HuH-7 (cell line): Measurements from ENCODE around the gene ATF3.

Source experiments
- DNase-seq: peaks from one replicate; pipeline ENCODE4 v3.0.0; 2011; ENCODE audit warnings: low spot score

ATF3 gene

DNA sequence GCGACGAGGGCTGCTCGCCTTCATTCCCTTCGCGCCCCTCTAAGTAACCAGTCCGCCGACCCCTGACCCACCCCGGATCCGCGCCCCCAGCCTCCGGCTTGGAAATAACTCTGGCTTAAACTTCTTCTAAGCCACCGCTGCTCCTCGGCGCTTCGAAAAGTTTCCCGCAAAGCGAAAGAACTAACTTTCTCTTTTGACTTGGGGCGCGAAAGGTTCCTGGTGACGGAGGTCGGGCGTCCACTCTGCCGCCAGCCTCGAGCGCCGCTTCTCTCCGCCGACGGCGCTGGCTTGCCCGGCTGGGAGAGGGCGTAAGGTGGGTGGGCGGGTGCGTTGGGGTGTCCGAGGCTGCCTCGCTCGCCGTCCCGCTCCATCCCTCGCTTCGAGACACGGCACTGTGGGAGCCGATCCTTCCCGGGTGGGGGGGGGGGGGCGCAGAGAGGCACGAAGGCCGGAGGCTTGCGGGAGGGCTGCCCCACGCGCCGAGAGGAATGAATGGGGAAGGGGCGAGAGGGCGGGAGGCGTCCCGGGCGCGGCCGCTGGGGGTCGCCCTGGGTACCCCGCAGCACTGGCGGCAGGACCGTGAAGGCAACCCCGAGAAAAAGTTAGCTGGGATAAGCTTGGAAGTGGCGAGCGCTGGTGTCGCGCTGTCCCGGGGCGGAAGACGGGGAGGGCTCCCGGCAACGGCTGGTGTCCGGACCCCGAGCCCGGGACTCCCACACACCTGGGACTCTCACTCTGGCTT, 569 bp downstream of the ATF3 start:
- DNase-seq, result peak; percentile 66

DNA sequence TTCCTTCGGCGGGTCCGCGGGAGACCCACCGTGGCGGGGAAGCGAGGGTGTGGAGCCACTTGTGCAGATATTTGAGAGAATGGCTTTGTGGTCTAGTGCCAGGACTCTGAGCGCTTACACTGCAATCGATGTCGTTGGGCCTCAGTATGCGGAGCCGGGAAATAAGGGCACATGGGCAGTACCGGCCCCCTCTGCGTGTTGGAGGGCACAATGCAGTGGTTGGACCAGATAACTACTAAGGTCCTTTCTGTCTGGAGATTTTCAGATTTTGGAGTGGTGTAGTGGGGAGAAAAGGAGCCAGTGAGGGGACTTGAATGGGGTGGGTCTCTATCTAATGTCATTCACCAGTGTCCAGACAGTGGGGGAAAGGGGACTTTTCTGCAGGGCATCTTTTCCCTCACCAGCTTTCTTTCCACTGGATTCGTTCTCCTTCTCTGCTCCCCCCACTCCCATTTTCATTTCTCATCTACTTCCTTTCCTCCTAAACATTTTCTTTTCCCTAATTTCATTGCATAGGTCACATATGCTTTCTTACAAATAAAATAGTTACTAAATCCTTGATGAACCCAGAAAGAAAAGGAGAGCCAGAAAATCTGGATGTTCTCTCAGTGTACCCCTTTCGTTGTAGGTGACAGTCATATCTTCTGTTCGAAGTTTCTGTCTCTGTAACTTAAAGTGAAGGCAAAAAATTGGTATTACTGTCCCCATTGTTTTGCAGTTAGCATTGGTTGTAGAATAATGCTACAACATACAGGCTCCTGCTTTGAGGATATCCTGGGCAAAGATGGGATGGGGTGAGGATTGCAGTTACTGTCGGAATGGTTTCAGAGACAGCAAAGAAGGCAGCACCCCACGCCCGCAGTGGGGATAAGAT, 1.4 kb downstream of the ATF3 start:
- DNase-seq, result no peak

DNA sequence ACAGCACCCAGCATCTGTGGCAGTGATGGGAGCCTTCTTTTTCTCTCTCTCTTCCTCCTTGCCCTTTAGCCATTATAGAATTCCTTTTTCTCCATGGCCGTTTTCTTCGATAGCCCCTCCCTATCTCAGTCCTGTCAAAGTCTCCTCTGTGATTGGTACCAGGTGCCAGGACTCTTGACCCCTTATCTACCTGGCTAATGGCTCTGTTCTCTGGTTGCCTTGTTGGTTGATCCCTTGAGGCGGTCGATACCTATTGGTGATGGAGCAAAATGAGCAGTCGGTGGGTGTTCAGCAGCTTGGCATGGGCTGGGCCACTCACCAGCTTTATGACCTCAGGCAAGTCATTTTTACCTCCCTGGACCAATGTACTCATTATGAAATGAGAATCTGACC, 2.0 kb downstream of the ATF3 start:
- no peak for DNase-seq

- DNase-seq, result no peak
Observed at GRCh38 chr1:212611000-212611948, 2.7 kb downstream of the ATF3 start.

GRCh38 chr1:212612041-212612961, 3.7 kb downstream of the ATF3 start:
- DNase-seq, result no peak

GRCh38 chr1:212613440-212614335, 5.1 kb downstream of the ATF3 start:
- DNase-seq, result no peak

DNA sequence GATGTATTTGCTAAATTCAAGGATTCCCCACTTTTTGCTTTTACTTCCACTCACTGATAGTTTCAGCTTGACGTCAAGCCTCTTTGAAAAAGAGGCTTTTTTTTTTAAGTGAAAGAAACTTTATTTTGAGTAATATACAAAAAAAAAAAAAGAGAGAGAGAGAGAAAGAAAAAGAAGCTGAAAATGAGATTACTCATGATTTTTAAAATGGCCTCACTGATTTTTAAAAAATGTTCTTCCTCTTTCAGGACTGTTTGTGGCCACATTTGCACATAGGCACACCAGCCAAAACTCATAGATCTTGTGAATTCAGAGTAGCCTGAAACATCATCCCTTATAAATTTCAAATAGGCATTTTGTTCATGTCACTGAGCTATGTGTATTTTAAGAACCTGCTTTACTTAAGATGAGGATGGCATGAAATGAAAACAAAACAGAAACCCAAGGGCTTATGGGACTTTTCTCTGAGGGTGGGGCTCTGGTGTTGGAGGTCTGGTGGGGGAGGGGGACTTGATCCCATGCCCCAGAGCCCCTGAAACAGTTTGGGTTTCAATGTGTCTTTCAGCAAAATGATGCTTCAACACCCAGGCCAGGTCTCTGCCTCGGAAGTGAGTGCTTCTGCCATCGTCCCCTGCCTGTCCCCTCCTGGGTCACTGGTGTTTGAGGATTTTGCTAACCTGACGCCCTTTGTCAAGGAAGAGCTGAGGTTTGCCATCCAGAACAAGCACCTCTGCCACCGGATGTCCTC, 6.1 kb downstream of the ATF3 start:
- DNase-seq, result no peak

- no peak for DNase-seq
Observed at GRCh38 chr1:212615201-212615470, 6.6 kb downstream of the ATF3 start.

DNA sequence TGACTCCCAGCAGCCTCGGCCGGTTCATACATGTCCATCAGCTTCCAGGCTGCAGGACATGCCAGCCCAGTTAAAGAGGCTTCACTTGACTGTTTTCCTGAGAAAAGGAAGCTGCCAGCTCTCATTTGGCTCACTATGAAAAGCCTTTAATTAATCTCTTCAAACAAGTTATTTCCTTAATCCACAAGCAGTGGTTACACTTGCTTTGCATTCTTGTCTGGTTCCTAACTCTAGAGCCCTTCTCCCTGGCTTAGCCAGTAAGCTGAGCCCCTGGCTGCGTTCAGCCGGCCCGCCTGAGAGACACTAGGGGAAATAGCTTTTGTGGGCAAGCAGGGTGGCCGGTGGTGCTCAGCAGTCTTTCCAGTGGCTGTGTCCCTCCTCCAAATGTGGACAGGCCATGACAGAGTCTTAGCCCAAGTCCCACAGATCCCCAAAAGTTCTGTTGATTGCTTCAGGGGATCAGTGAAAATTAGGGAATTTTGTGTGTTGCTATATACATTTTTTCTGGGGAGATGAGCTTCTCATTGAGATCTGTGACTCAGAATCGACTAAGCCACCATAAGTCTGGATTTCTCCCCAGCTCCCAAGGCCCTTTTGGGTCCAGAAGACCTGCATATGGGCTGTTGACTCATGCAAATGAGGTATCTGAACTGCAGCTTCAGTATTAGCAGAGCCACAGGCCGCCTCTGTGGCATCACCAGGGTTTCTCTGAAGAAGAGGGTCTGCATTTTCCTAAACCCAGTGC, 10.1 kb downstream of the ATF3 start:
- DNase-seq, result no peak

- no peak for DNase-seq
Observed at GRCh38 chr1:212620293-212620692, 11.7 kb downstream of the ATF3 start.

GRCh38 chr1:212621043-212621948, 12.7 kb downstream of the ATF3 start:
- DNase-seq, result no peak

GRCh38 chr1:212621949-212622305, 13.4 kb downstream of the ATF3 start:
- no peak for DNase-seq

GRCh38 chr1:212622467-212622866, 13.9 kb downstream of the ATF3 start:
- no peak for DNase-seq

GRCh38 chr1:212622906-212623305, 14.3 kb downstream of the ATF3 start:
- no peak for DNase-seq

GRCh38 chr1:212623603-212624002, 15.0 kb downstream of the ATF3 start:
- no peak for DNase-seq

DNA sequence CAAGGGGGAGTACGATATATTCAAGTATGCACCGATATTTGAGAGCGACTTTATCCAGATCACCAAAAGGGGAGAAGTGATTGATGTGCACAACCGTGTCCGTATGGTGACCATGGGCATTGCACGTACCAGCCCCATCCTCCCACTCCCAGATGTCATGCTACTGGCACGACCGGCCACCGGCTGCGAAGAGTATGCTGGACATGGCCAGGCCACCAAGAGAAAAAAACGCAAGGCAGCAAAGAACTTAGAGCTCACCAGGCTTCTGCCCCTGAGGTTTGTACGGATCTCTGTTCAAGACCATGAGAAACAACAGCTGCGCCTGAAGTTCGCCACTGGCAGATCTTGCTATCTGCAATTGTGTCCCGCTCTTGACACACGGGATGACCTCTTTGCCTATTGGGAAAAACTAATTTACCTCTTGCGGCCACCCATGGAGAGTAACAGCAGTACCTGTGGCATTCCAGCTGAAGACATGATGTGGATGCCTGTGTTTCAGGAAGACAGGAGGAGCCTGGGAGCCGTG, 16.5 kb downstream of the ATF3 start:
- no peak for DNase-seq

GRCh38 chr1:212625781-212626450, 17.4 kb downstream of the ATF3 start:
- DNase-seq, result no peak
